HG02981 (cell line): ENCODE data around the gene TCF7L2.

ENCODE experiments used
- ATAC-seq: cut with Tn5 transposase; IDR thresholded peaks from one replicate; pipeline ENCODE4 v1.9.1; 2021; ENCODE audit warnings: mild to moderate bottlenecking, moderate library complexity; ENCODE audit not compliant: unreplicated experiment

TCF7L2 gene

GRCh38 chr10:113020475-113020753 lies 70.4 kb downstream of the TCF7L2 start:
- ATAC-seq = no peak

GRCh38 chr10:113020838-113021237 lies 70.8 kb downstream of the TCF7L2 start:
- ATAC-seq = no peak

GRCh38 chr10:113021268-113022040 lies 71.4 kb downstream of the TCF7L2 start:
- ATAC-seq = no peak

GRCh38 chr10:113022265-113022664 lies 72.2 kb downstream of the TCF7L2 start:
- ATAC-seq = no peak

GRCh38 chr10:113023017-113023416 lies 73.0 kb downstream of the TCF7L2 start:
- ATAC-seq = no peak

- no peak for ATAC-seq
Observed at GRCh38 chr10:113024930-113025329, 74.9 kb downstream of the TCF7L2 start.

GRCh38 chr10:113025487-113025886 lies 75.4 kb downstream of the TCF7L2 start:
- no peak for ATAC-seq

GRCh38 chr10:113026679-113027078 lies 76.6 kb downstream of the TCF7L2 start:
- no peak for ATAC-seq

- ATAC-seq = no peak
Observed at GRCh38 chr10:113027230-113027573, 77.2 kb downstream of the TCF7L2 start.

GRCh38 chr10:113027574-113028455 lies 77.8 kb downstream of the TCF7L2 start:
- ATAC-seq = no peak

- ATAC-seq = no peak
Observed at GRCh38 chr10:113028456-113029440, 78.7 kb downstream of the TCF7L2 start.

GRCh38 chr10:113030453-113030852 lies 80.4 kb downstream of the TCF7L2 start:
- no peak for ATAC-seq

GRCh38 chr10:113031147-113031546 lies 81.1 kb downstream of the TCF7L2 start:
- ATAC-seq = no peak

GRCh38 chr10:113033991-113034390 lies 83.9 kb downstream of the TCF7L2 start:
- no peak for ATAC-seq

GRCh38 chr10:113035732-113036312 lies 85.8 kb downstream of the TCF7L2 start:
- ATAC-seq = no peak

- no peak for ATAC-seq
Observed at GRCh38 chr10:113036619-113037018, 86.6 kb downstream of the TCF7L2 start.

- ATAC-seq = no peak
Observed at GRCh38 chr10:113037218-113037617, 87.2 kb downstream of the TCF7L2 start.

GRCh38 chr10:113038183-113038582 lies 88.1 kb downstream of the TCF7L2 start:
- no peak for ATAC-seq

- ATAC-seq = no peak
Observed at GRCh38 chr10:113038985-113039384, 88.9 kb downstream of the TCF7L2 start.

- no peak for ATAC-seq
Observed at GRCh38 chr10:113041324-113041723, 91.3 kb downstream of the TCF7L2 start.
